Liver (tissue), 9 donors: ENCODE data around the gene F8. TPM values are rescaled to one million over a fixed set of nuclear protein-coding genes. Genes with fewer than 3 reads are reported as not detected.

Source experiments
- DNase-seq: peaks from one replicate; pipeline ENCODE4 v3.0.0-alpha.2; 2017; ENCODE audit warnings: low spot score
- H3K27ac ChIP-seq, 2 donors: one replicate each; pipeline ENCODE4 v1.7.0; 2013; ENCODE audit warnings: inconsistent platforms in 2 of 2, low read length in 2 of 2, control low read depth in 1 of 2, low read depth in 1 of 2, mild to moderate bottlenecking in 1 of 2
- H3K27me3 ChIP-seq, 4 donors: one replicate each; pipeline versions ENCODE4 v1.6.1 to v1.7.0; 2013; ENCODE audit warnings: low read length in 3 of 4, inconsistent platforms in 1 of 4, mild to moderate bottlenecking in 1 of 4, moderate library complexity in 1 of 4; ENCODE audit not compliant: control insufficient read depth in 4 of 4, insufficient read depth in 4 of 4
- H3K36me3 ChIP-seq, 4 donors: one replicate each; pipeline versions ENCODE4 v1.6.1 to v1.7.0; 2013; ENCODE audit warnings: low read length in 3 of 4, mild to moderate bottlenecking in 3 of 4, low read depth in 1 of 4, moderate library complexity in 1 of 4; ENCODE audit not compliant: control insufficient read depth in 4 of 4, insufficient read depth in 3 of 4
- H3K4me1 ChIP-seq, 4 donors: one replicate each; pipeline versions ENCODE4 v1.6.1 to v1.7.0; 2013; ENCODE audit warnings: low read length in 3 of 4, mild to moderate bottlenecking in 3 of 4, moderate library complexity in 1 of 4; ENCODE audit not compliant: control insufficient read depth in 4 of 4, insufficient read depth in 4 of 4
- H3K4me3 ChIP-seq, 3 donors: one replicate each; pipeline versions ENCODE4 v1.6.1 to v1.7.0; 2013; ENCODE audit warnings: low read length in 3 of 3, control low read depth in 1 of 3, low read depth in 1 of 3, mild to moderate bottlenecking in 1 of 3
- H3K9ac ChIP-seq, 2 donors: one replicate each; pipeline ENCODE4 v1.7.0; 2013; ENCODE audit warnings: low read length in 2 of 2, mild to moderate bottlenecking in 2 of 2, moderate library complexity in 2 of 2, control low read depth in 1 of 2, low read depth in 1 of 2
- H3K9me3 ChIP-seq, 4 donors: one replicate each; pipeline versions ENCODE4 v1.6.1 to v1.7.0; 2013; ENCODE audit warnings: low read length in 3 of 4; ENCODE audit not compliant: control insufficient read depth in 4 of 4
- EGR1 ChIP-seq, 2 donors: IDR thresholded peaks; 2 replicates each; pipeline ENCODE4 v1.6.1; 2016 to 2018; ENCODE audit warnings: antibody characterized with exemption in 2 of 2, low read depth in 2 of 2
- FOXA1 ChIP-seq: IDR thresholded peaks from 2 replicates; pipeline ENCODE4 v1.6.1; 2016; ENCODE audit warnings: antibody characterized with exemption
- FOXA2 ChIP-seq: IDR thresholded peaks from 2 replicates; pipeline ENCODE4 v1.6.1; 2016; ENCODE audit warnings: antibody characterized with exemption
- GABPA ChIP-seq, 2 donors: IDR thresholded peaks in 1 of 2; conservative IDR thresholded peaks in 1 of 2; 2 replicates each; pipeline ENCODE4 v1.6.1; 2016; ENCODE audit warnings: antibody characterized with exemption in 2 of 2, mild to moderate bottlenecking in 1 of 2, moderate library complexity in 1 of 2
- HNF4A ChIP-seq, 2 donors: conservative IDR thresholded peaks; 2 replicates each; pipeline ENCODE4 v1.6.1; 2016; ENCODE audit warnings: antibody characterized with exemption in 2 of 2, mild to moderate bottlenecking in 2 of 2
- HNF4G ChIP-seq: IDR thresholded peaks from 2 replicates; pipeline ENCODE4 v1.6.1; 2016; ENCODE audit warnings: antibody characterized with exemption
- JUND ChIP-seq, 2 donors: IDR thresholded peaks; 2 replicates each; pipeline ENCODE4 v1.6.1; 2016; ENCODE audit warnings: antibody characterized with exemption in 2 of 2
- NR2F2 ChIP-seq: IDR thresholded peaks from 2 replicates; pipeline ENCODE4 v1.6.1; 2016; ENCODE audit warnings: antibody characterized with exemption
- RAD21 ChIP-seq, 2 donors: IDR thresholded peaks; 2 replicates each; pipeline ENCODE4 v1.6.1; 2016; ENCODE audit warnings: antibody characterized with exemption in 2 of 2, mild to moderate bottlenecking in 2 of 2
- RXRA ChIP-seq, 2 donors: IDR thresholded peaks; 2 replicates each; pipeline ENCODE4 v1.6.1; 2017 to 2018; ENCODE audit warnings: antibody characterized with exemption in 2 of 2, mild to moderate bottlenecking in 1 of 2
- SP1 ChIP-seq: IDR thresholded peaks from 2 replicates; pipeline ENCODE4 v1.6.1; 2018; ENCODE audit warnings: antibody characterized with exemption, mild to moderate bottlenecking
- TAF1 ChIP-seq: conservative IDR thresholded peaks from 2 replicates; pipeline ENCODE4 v1.6.1; 2016; ENCODE audit warnings: antibody characterized with exemption, mild to moderate bottlenecking
- YY1 ChIP-seq: IDR thresholded peaks from 2 replicates; pipeline ENCODE4 v1.6.1; 2016; ENCODE audit warnings: antibody characterized with exemption, mild to moderate bottlenecking
- WGBS: extraction: QIAGEN DNeasy Blood & Tissue Kit; methylation state at CpG from one replicate; pipeline ENCODE4 v1.1.7; 2013; 5-methylcytosine and 5-hydroxymethylcytosine counted together
- polyA plus RNA-seq, 2 donors: library from polyadenylated mRNA; stranded (reverse) in 1 of 2; unstranded in 1 of 2; fragments of 200-250 nt in 1 of 2; fragments of >200 nt in 1 of 2; fragmentation: Nextera tagmentation in 1 of 2; extraction: Ambion mirVana in 1 of 2; gene quantifications; one replicate each; pipeline versions ENCODE4 v1.2.1 to v1.2.3, GENCODE V29; 2013 to 2015
- total RNA-seq, 2 donors: library from RNA; depleted of rRNA; stranded (reverse); fragments of >200 nt; gene quantifications; one replicate each; pipeline ENCODE4 v1.2.3, GENCODE V29; 2014
- TF ChIP-seq, protein P1 (sequence below): IDR thresholded peaks from 2 replicates; pipeline ENCODE4 v1.6.1; 2016; ENCODE audit warnings: antibody characterized with exemption, mild to moderate bottlenecking
- TF ChIP-seq, protein P2 (sequence below): fragments of 150-350 bp; IDR thresholded peaks from 2 replicates; pipeline ENCODE4 v1.5.1; 2017; ENCODE audit warnings: improper control_type of control experiment, low read depth, low read length; ENCODE audit not compliant: missing input control
- TF ChIP-seq, protein P3 (sequence below): IDR thresholded peaks from 2 replicates; pipeline ENCODE4 v1.6.1; 2016; ENCODE audit warnings: antibody characterized with exemption
- TF ChIP-seq, protein P4 (sequence below): IDR thresholded peaks from 2 replicates; pipeline ENCODE4 v1.6.1; 2016; ENCODE audit warnings: antibody characterized with exemption
- TF ChIP-seq, protein P5 (sequence below): IDR thresholded peaks from 2 replicates; pipeline ENCODE4 v1.6.1; 2016; ENCODE audit warnings: antibody characterized with exemption
- donor health status: healthy.
- donor health status: healthy.
- donor health status: healthy.
- donor health status: healthy.
- donor health status: healthy.

The F8 gene
- total and polyA plus RNA-seq, 4 donors = 8.0 to 22.3 (median 13.8) TPM

DNA sequence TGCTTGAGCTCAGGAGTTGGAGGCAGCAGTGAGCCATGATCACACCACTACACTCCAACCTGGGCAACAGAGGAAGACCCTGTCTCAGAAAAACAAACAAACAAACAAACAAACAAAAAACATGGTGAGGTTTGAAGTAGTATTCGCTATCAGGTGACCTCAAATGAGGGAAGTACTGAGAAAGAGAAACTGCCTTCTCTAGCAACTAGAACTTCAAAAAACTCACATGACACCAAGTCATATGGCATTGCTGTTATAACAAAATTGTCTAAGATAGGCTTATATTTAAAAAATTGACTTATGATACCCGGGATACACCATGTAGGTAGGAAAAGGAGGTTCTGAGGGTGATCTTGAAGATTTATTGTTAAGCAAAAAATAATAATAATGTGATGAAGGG lies 227.5 kb downstream of the F8 start:
- TF ChIP-seq FOXA1 = no peak
- TF ChIP-seq HNF4A (conservative IDR thresholded peaks at IDR 0.05) = no peak
- TF ChIP-seq, protein P1, sequence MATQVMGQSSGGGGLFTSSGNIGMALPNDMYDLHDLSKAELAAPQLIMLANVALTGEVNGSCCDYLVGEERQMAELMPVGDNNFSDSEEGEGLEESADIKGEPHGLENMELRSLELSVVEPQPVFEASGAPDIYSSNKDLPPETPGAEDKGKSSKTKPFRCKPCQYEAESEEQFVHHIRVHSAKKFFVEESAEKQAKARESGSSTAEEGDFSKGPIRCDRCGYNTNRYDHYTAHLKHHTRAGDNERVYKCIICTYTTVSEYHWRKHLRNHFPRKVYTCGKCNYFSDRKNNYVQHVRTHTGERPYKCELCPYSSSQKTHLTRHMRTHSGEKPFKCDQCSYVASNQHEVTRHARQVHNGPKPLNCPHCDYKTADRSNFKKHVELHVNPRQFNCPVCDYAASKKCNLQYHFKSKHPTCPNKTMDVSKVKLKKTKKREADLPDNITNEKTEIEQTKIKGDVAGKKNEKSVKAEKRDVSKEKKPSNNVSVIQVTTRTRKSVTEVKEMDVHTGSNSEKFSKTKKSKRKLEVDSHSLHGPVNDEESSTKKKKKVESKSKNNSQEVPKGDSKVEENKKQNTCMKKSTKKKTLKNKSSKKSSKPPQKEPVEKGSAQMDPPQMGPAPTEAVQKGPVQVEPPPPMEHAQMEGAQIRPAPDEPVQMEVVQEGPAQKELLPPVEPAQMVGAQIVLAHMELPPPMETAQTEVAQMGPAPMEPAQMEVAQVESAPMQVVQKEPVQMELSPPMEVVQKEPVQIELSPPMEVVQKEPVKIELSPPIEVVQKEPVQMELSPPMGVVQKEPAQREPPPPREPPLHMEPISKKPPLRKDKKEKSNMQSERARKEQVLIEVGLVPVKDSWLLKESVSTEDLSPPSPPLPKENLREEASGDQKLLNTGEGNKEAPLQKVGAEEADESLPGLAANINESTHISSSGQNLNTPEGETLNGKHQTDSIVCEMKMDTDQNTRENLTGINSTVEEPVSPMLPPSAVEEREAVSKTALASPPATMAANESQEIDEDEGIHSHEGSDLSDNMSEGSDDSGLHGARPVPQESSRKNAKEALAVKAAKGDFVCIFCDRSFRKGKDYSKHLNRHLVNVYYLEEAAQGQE = no peak
- TF ChIP-seq YY1 = no peak
- no peak for TF ChIP-seq JUND (IDR thresholded peaks at IDR 0.05)
- Histone ChIP-seq H3K4me1 (peaks cover 6 to 21% (median 10%) of the 10 kb centered on the region in 4 donors), H3K27ac (no peak overlapping the region)

DNA sequence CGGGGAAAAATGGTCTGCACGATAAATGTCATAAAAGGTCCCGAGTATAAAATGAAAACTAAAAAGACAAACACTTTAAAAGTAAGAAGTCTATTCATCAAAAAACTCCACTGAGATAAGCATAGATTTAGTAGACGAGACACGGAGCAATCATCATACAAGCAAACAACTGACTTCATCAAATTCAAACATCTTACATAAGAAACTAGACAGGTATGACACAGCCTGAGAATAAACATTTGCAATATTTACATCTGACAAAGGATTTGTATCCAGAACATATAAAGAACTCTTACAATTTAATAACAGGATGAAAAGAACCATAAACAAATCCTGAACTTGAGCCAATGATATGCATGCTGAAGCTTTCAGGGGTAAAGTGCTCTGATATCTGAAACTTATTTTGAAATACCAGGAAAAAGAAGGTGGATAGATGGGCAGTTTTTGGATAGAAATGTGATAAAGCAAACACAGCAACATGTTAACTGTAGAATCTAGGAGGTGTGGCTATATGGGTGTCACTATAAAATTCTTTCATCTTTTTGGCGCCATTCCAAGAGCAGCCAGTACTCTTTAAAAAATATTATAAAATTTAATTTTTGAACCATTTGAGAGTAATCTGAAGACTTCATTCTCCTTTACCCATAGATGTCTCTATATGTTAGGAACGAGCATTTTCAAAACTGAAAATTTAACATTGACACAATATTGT lies 229.3 kb downstream of the F8 start:
- H3K36me3 ChIP-seq = no peaks in the 10 kb centered on the region
- H3K9ac ChIP-seq = no peak overlapping the region
- peaks cover 3 to 14% (median 5%) of the 10 kb centered on the region in 4 donors for H3K4me1 ChIP-seq
- no peaks in the 10 kb centered on the region for H3K9me3 ChIP-seq
- H3K27ac ChIP-seq = peak overlapping the region in 1 of 2 donors; percentile 37
- DNase-seq = no peak
- no peak overlapping the region for H3K4me3 ChIP-seq
- TF ChIP-seq GABPA (IDR thresholded peaks at IDR 0.05 in 1 of 2, conservative IDR thresholded peaks at IDR 0.05 in 1 of 2) (no peak), HNF4A (conservative IDR thresholded peaks at IDR 0.05) (no peak), EGR1 (IDR thresholded peaks at IDR 0.05; ENCODE audit: low read depth in 2 of 2) (no peak), RXRA (IDR thresholded peaks at IDR 0.05) (no peak), NR2F2 (no peak), FOXA2 (no peak), YY1 (no peak), JUND (IDR thresholded peaks at IDR 0.05) (no peak), SP1 (no peak), FOXA1 (no peak), TAF1 (no peak), HNF4G (no peak), RAD21 (IDR thresholded peaks at IDR 0.05) (no peak)
- TF ChIP-seq, protein P2, sequence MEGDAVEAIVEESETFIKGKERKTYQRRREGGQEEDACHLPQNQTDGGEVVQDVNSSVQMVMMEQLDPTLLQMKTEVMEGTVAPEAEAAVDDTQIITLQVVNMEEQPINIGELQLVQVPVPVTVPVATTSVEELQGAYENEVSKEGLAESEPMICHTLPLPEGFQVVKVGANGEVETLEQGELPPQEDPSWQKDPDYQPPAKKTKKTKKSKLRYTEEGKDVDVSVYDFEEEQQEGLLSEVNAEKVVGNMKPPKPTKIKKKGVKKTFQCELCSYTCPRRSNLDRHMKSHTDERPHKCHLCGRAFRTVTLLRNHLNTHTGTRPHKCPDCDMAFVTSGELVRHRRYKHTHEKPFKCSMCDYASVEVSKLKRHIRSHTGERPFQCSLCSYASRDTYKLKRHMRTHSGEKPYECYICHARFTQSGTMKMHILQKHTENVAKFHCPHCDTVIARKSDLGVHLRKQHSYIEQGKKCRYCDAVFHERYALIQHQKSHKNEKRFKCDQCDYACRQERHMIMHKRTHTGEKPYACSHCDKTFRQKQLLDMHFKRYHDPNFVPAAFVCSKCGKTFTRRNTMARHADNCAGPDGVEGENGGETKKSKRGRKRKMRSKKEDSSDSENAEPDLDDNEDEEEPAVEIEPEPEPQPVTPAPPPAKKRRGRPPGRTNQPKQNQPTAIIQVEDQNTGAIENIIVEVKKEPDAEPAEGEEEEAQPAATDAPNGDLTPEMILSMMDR = no peak
- TF ChIP-seq, protein P1 = no peak
- TF ChIP-seq, protein P3, sequence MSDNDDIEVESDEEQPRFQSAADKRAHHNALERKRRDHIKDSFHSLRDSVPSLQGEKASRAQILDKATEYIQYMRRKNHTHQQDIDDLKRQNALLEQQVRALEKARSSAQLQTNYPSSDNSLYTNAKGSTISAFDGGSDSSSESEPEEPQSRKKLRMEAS = no peak
- TF ChIP-seq, protein P4, sequence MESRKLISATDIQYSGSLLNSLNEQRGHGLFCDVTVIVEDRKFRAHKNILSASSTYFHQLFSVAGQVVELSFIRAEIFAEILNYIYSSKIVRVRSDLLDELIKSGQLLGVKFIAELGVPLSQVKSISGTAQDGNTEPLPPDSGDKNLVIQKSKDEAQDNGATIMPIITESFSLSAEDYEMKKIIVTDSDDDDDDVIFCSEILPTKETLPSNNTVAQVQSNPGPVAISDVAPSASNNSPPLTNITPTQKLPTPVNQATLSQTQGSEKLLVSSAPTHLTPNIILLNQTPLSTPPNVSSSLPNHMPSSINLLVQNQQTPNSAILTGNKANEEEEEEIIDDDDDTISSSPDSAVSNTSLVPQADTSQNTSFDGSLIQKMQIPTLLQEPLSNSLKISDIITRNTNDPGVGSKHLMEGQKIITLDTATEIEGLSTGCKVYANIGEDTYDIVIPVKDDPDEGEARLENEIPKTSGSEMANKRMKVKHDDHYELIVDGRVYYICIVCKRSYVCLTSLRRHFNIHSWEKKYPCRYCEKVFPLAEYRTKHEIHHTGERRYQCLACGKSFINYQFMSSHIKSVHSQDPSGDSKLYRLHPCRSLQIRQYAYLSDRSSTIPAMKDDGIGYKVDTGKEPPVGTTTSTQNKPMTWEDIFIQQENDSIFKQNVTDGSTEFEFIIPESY = no peak
- TF ChIP-seq, protein P5, sequence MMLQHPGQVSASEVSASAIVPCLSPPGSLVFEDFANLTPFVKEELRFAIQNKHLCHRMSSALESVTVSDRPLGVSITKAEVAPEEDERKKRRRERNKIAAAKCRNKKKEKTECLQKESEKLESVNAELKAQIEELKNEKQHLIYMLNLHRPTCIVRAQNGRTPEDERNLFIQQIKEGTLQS = no peak
- 60% methylated on average over 7 of the region's 7 CpGs for WGBS
- no peaks in the 10 kb centered on the region for H3K27me3 ChIP-seq

More for the DNA sequence above, 227.5 kb downstream of the F8 start:
- Histone ChIP-seq H3K9me3 (no peaks in the 10 kb centered on the region), H3K36me3 (no peaks in the 10 kb centered on the region), H3K4me3 (no peak overlapping the region), H3K27me3 (no peaks in the 10 kb centered on the region), H3K9ac (no peak overlapping the region)
- DNase-seq = no peak
- 89% methylated on average over 2 of the region's 2 CpGs for WGBS
